ENCODE measurements around the gene S100A7.
"Not testable (repeated sequence)": the region's sequence is repeated elsewhere in the genome, so short reads cannot be mapped to it uniquely, and the experiment has no call there.

S100A7 gene

DNA sequence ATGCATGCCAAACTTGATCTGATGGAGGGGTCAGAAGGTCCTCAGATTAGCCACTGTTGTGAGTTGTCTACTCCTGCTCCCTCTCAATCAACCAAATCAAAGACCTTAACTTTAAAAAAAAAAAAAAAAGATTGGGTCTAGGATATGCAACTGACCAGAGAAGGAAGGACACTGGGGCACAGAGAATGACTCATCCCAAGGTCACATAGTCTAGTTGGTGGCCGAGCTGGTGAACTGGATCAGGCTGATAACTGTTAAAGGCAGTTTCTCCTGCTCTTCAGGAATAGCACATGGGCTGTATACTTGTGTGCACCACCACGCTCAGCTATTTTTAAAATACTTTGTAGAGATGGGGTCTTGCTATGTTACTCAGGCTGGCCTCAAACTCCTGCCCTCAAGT, 14.8 kb upstream of the S100A7 start:
- DNase-seq = no peak

DNA sequence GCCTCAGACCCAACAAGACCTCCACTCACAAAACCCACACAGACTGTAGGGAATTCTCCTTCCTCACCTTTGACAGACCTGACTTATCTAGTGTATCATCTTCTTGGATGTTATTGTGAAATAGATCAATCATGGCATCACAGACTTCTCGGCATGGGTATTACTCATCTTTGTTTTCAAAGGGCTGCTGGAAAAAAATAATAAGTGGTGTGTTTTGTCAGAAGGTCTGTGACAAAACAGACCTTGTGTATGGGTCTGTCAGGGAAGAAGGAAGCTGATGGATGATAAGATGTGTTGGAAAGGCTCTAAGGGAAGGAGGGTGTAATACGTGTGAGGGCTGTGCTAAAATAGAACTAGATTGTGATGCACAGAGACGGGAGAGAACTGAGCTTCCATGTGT, 13.9 kb upstream of the S100A7 start:
- no peak for DNase-seq

DNA sequence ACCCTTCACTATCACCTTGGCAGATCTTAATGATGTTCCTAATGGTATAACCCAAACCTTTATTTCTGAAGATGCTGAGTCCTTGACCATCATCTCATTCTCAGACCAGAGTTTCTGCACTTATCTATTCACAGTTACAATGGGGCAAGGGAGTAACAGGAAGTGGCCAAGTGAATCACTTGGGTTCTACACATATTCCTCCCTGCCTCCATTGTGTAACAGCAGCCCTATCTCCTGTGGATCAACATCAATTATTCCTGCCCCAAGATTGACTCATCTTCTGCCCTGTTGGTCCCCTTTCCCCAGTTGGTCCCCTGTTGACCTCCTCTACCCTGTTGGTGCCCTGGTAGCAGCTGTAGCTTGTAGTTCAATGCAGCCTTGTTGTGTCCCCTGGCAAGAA, 10.3 kb upstream of the S100A7 start:
- DNase-seq = no peak

DNA sequence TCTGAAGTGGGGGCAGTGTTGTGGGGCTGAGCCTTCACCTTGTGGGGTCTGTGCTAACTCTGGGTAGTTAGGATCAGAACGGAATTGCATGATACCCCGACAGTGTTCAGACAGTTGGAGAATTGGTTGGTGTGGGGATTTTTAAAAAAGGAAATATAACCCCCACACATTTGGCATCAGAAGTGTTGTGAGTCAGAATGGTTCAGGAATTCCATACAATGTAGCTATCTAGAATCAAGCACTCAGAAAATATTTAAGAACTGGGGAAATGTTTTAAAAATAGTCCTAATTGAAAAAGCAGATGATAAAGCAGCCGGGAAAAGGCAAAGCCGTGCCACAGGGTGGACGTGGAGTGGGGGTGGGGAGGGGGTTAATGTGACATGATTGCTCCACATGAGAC, 6.5 kb upstream of the S100A7 start:
- DNase-seq = no peak

DNA sequence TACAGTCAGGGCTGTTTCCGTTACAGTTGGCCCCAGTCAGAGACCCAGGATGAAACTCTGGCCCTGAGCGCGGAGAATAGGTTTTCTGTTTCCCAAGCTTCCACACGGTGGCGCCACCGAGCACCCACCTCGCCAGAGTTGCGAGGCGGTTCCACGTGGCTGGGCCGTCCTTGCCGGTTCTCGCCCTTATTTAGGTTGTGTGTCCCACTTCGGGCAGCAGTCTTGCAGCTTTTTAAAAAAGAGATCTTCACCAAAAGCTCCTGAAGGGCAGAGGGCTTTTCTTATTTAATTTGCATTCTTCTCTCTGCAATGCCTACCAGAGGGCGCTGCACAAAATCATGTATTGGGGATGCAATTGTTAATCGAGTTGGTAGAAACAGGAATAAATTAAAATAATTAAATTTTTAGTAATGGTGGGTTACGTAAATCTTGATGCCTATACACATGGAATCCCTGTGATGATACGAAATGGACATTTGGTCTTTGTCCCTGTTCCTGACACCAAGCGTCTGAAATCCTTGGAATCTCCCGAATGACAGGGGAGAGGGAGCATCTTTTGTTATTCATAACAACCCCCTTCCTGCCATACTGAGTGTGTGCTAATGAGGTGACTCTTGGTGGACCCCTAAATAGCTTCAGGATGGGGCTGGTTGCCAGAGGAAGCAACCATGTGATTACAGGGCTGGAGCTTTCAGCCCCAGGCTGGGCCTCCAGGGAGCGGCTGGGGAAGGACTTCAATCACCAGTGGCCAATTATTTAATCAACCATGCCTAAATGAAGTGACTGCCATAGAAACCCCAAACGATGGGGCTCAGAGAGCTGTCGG, 5.6 kb upstream of the S100A7 start:
- DNase-seq = no peak

DNA sequence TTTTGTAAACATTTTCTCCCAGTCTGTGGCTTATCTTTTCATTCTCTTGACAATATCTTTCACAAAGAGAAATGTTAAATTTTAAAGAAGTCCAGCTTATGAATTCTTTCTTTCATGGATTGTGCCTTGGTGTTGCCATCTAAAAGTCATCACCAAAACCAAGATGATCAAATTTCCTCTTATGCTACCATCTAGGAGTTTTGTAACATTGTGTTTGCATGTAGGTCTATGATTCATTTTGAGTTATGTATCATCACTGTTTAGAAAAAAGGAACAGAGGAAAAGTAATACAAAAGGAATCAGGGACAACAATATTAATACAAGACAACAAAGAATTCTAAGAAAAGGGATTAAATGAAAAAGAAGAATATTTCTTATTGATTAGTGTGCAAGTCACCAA, 2.3 kb upstream of the S100A7 start:
- not testable (repeated sequence) for DNase-seq

DNA sequence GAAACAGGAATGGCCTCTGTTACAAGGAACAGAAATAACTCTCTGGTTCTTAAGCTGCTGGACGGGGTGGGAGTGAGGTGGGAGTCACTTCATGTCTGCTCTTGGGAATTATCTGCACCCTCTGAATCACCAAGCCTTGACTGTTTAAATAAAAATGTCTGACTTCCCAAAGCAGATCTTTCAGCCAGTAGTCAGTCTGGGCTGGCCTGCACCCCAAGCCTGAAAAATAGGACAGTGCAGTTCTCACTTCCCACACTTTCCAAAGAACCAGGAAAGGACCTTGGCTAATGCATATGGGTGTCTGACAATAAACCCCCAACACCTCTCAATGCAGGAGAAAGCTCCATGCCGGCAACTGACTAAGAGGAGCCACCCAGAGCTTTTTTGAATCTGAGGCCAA, 796 bp downstream of the S100A7 start:
- DNase-seq = no peak

DNA sequence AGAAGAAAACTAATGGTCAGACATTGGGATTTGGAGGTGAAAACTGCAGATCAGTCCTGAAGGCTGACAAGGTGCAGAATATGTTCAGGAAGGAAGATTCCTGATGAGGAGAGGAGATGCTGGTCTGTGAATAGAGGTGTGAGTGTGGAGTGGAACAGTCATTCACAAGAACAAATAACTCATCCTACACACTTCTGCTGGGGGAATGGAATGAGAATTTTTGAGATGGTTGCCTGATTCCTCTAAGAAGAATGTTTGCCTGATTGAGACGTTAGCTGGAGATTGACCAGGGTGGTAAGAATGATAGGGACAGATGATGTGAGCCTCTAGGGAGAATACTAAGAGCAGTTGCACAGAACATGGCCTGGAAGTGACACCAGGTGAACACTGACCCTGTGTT, 4.1 kb downstream of the S100A7 start:
- DNase-seq = no peak

DNA sequence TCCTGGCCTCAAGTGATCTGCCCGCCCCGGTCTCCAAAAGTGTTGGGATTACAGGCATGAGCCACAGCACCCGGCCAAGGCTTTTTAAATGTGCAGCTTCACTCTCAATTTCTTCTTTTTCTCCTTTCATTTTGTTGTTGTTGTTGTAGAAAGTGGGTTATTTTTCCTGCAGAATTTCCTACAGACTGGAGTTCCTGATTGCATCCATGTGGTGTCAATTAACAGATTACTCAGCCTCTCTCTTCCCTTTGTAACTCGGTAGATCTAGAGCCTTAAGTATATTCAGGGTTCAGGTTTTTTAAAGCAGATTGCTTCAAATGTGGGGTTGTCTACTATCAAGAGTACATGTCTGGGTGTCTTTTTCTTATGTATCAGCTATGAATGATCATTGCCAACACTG, 11.6 kb downstream of the S100A7 start:
- DNase-seq = not testable (repeated sequence)

DNA sequence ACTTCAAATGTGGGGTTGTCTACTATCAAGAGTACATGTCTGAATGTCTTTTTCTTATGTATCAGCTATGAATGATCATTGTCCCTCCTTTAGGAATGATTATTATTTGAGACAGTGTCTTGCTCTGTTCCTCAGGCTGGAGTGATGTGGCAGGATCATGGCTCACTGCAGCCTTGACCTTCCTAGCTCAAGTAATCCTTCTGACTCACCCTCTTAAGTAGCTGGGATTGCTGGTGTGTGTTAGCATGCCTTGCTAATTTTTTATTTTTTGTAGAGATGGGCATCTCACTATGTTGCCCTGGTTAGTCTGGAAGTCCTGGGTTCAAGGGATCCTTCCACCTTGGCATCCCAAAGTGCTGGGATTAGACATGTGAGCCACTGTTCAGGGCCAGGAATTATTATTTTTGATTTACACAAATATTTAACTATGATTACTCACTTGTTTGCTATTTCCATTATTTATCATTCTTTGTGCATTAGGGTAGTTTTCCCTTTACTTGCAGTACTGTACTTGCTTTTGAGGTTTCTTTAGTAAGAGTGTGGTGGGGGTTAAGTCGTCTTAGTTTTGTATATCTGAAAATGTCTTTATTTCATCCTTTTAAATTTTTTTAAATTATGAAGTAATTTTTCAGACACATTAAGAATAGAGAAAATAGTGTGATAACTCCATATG, 12.8 kb downstream of the S100A7 start:
- DNase-seq = no peak

DNA sequence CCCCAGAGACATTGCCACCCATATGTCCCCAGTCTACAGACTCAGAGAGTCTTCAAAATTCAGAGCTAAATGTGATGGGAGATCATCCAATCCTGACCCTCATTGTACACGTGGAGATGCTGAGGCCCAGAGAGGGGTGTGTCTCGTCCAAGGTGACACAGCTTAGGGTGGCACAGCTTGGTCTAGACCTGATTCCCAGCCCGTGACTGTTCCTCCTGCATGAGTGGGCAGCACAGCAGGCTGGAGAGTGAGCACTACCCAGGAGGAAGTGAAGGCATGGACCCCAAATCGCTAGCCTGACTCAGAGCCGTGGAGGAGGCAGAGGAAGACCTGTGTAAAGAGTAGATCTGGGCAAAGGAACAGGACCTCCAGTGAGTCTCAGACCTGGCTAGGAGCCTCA, 16.4 kb downstream of the S100A7 start:
- no peak for DNase-seq

DNA sequence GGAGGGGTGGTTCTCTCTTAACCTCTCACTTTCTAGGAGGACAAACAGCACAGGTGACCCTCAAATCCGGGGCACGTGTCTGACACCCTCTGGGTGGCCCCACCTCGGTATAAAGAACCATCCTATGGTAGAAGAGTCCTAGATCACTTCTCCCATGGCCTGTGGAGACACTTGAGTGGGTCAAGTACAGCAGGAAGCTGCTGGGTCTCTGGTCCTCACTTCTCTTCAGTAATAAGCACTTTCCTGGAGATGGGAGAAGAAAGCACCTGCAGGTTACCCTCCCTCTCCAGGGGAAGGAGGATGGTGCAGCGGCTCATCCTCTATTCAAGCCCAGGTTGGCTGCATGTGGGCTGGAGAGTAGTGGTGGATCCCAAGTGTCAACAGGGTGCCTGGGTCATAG, 17.0 kb downstream of the S100A7 start:
- no peak for DNase-seq

DNA sequence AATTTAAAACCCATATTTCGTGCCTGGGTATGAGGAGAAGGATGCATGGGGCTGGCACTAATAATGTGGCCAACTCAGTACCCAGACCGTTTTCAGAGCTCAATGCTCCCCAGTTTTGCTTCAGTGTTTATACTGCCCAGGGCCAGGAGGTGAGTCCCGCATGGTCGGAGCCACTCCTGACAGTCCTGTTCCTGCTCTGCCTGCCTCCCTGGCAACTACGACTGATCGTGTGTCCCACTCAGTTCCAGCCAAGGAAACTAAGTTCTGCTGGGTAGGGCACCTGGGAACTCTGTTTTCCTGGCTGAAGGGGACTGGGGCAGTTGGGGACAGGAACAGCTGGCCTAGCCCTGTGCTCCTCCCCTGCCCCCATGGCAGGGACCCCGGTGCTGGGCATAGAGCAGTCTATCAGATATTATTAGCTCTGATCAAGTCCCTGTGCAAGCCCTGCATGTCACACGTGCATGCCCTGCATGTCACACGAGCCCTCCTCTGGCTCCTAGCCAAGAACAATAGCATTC, 19.2 kb downstream of the S100A7 start:
- peak; percentile 21 for DNase-seq

DNA sequence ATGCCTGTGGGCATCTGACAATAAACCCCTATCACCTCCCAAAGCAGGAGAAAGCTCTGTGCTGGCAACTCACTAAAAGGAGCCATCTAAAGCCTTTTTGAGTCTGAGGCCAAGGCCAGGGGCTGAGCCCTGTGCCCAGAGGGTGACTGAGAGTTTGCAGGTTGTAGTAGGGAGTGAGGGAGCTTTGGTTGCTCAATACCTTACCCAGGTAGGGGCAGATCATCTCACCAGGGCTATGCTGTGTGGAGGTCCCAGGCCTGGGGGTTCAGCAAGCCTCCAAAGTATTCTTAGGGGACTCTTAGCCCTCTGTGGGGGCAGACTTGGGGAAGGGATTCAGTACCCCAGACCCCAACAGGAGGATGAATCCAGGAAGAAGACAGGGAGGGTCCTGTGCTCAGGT, 21.2 kb downstream of the S100A7 start:
- no peak for DNase-seq

DNA sequence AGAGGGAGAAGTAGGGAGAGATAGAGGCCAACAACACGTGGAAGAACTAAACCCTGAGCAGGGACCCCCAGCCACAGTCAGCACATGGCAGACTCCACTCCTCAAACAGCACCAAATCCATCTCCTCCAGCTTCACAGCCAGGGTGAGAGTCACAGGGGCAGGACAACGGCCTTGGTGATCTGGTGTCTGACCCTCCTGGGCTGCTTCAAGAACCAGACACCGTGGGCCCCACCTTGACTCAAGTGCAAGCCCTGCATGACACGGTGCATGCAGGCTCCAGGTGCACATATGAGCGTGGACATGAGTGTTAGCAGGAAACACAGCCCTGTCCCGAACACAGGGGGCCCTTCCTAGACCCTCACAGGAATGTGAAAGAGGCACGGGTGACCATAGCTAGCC, 21.9 kb downstream of the S100A7 start:
- no peak for DNase-seq

DNA sequence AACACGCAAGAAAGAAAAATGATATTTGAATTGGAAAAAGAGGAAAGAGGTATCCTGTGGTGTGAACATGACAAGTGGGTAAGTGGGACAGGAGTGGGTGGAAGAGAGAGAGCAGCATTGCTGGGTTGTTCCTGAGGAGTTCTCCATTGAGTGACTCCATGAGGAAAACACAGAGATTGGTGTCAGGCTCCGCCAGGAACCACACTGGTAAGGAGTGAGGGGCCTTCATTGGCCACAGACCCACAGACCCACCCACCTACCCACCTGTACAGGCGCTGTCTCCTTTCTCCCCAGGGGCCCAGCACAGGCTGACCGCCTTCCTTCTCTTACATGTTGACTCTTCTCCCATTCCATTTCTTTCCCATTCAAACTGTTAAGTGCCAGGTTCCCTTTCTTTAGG, 23.2 kb downstream of the S100A7 start:
- no peak for DNase-seq

DNA sequence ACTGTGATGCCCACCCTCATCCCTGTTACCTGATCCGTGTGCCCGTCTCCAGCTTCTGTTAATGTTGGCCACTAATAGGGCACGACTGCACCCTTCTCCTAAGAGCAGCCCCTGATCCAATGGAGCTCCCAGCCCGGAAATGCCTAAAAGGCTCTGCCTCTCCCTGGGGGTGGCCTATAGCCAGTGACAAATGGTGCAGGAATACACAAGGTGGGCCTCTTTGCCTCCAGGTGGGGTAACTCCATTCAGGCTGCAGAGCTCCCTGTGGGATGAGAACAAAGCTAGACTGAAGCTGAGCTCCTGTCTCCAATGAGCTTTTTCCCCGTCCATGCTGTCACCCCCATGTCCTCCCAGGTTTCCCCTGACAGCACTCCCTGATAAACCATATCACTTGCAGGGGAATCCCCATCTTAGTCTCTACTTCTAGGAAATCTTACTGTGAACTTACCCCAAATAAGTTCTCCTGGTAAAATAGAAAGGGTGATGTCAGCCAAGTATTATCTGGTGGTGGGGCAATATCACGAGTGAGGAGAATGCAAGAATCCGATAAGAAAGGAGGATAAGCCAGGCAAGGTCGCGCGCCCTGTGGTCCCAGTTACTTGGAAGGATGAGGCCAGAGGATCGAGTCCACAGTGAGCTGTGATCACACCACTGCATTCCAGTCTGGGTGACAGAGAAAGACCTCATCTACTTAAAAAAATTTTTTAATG, 25.6 kb downstream of the S100A7 start:
- no peak for DNase-seq

DNA sequence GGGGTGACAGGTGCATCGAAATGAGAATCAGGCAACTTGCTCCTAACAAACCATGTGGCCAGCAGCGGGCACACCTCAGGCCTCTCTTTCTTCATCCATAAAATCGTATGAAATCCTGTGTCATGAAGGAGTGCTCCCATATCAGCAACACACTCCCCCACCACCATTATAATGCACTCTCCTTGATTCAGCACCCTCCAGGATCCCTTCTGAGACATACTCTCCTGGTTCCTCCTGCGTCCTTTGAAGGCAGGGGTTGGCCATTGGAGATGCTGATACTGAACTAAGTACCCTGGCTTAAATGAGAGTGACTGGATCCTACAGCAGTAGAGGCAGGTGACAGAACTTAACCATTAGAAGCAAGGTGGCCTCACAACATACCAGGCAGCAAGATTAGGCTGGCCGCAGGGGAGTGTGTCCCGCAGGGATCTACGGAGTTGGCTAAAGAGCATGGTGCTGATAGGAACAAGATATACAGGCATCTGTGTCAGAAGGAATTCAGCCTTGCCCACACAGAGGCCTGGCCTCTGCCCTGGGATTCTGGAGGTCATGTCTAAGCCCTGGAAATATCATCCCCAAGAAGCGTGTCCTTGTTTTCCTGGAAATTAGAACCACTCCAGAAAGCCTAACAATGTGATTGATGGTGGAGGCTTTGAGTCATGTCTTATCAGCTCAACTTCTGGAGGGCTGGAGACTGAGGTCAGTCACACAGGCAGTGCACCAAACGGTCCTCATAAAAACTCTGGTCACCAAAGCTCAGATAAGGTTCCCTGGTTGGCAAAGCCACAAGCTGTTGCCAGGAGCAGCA, 27.4 kb downstream of the S100A7 start:
- no peak for DNase-seq

DNA sequence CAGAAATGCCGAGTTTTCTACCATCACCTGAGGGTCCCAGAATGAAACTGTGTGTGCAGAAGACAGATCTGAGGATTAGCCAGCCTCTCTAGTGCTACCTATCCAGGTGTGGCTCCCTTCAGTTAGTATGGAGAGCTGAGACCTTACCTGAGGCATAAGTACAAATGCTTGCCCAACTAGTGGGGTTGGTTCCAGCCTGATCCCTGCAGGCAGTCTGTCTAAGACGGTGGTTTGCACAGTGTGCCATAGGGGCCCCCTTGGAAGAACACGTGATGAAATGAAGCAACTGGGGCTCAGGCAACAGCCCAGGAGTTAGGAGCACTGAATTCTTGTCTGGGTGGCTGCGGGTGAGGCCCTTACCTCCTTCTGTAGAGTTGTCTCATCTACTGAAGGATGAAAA, 28.5 kb downstream of the S100A7 start:
- no peak for DNase-seq

DNA sequence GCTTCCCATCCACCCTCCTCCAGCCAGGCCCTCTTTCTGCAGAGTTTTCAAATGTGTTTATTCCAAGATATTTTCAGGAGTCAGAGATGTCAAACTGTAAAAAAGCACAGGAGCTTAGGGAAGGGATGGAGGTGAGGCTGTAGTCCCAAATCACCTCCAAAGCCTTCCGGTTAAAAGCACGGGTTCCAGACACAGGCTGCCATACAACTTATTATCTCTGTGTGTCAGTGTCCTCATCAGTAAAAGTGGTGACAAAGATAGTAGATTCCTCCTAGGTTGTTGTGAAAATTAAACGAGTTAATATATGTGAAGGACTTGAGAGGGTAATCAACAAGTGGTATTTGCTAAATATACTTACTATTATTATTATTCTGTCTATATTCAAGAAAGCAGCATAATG, 29.0 kb downstream of the S100A7 start:
- DNase-seq = no peak

DNA sequence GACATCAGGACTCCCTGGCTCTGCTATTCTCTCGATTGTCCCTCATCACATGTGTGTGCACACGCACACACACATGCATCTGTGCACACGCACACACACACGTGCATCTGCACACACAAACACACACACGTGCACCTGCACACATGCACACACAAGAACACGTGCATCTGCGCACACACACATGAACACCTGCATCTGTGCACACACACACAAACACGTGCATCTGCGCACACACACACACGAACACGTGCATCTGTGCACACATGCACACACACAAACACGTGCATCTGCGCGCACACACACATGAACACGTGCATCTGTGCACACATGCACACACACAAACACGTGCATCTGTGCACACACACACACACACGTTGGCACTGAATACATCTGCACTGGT, 29.4 kb downstream of the S100A7 start:
- no peak for DNase-seq

DNA sequence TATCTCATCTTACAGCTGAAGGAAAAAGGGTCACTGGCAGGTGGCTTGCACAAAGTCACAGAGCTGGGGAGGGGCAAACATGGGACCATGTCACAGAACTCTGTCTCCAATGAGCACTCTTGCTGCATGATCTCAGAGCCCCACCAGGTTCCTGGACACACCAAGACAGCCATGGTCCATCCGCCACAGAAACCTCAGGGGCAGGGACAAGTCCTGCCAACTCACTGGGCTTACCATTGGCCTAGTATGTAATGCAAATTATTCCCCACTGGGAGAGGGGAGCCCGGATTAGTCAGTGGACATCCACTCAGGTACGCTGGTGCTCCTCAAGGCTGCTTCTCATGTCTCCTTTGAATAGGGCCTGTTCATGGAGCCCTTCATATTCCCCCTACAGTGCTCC, 29.9 kb downstream of the S100A7 start:
- DNase-seq = no peak

DNA sequence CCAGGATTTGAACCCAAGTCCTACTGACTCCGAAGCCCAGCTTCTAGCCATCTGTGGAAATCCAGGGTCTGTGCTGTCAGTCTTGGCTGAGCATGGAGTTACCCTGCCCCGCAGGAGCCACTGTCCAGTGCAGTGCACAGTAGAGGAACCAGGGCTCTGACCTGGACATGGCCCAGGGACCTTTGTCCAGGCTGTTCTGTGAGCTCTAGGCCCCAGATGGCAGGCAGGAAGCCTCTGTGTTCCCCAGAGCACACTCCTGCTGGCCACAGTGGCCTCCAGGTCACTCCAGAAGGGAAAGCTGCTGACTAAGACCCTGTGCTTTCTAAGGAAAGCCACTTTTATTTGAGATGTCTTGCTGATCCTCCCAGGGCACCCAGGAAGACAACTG, 30.3 kb downstream of the S100A7 start:
- no peak for DNase-seq

Data from NCI-H1417 treated with DMSO at 0.1 percent for 48 hours (cell line).